ENCODE measurements around the gene CSNK1E.
"Not testable (repeated sequence)": the region's sequence is repeated elsewhere in the genome, so short reads cannot be mapped to it uniquely, and the experiment has no call there.

Gene CSNK1E

DNA sequence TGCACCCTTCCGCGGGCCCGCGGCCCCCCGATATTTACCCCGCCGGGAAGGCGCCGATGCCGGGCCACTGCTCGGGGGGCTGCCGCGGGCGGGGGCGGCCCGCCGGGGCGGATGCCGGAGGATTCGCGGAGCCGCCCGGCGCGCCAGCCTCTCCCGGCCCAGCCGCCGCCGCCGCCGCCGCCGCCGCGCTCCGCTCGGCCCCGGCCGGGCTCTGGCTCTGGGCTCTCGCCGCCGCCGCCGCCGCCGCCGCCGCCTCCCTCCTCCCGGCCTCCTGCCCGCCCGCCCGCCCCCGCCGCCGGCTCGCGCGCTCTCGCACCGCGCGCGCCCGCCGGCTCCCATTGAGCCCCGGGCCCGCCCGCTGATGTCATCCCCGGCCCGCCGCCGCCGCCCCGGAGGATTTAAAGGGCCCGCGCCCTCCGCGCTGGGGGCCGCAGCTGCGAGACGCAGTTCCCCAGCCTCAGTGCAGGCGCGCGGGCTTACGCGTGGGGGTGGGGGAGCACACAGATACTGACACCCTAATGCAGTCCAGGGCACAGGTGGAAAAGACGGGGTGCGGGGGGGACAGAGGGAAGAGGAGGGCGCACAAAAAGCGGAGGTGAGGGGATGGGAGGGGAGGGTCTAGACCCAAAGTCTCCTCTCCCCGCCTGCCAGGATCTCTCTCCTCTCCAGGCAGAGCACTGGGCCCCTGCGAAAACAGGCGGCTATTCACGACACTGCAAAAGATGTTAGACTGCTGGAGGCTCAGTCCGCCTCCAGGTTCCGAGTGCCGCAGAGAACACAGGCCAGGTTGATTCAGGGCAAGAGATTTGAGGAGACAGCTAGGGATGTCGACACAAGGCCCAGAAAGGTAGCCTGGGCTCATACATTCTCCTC, at the start of gene CSNK1E:
TSS of gene CSNK1E (minus strand) at position 312 of the 873 bp plus-strand sequence. CDS start 3,276 bp downstream, outside the sequence.
- peak; percentile 55 for DNase-seq

DNA sequence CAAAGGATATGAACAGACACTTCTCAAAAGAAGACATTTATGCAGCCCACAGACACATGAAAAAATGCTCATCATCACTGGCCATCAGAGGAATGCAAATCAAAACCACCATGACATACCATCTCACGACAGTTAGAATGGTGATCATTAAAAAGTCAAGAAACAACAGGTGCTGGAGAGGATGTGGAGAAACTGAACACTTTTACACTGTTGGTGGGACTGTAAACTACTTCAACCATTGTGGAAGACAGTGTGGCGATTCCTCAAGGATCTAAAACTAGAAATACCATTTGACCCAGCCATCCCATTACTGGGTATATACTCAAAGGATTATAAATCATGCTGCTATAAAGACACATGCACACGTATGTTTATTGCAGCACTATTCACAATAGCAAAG, 48.6 kb upstream of the CSNK1E start:
- not testable (repeated sequence) for DNase-seq

DNA sequence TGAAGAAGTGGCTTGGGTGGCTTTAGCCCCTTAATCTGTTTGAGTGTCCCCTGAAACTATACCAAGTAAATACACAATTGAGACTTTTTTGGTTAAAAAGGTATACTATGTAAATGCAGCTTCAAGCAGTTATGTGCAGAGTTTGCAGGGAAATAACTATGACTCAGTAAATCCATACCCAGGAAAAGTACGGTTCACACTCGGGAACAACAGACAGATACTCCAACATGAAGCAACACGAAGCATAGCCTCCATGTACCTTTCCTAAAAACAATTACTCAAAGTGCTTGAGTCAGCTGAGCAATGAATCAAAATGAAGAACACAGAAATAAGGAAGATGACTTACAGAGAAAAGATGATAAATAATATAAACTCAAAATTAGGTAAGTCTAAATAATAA, 47.9 kb upstream of the CSNK1E start:
- not testable (repeated sequence) for DNase-seq

DNA sequence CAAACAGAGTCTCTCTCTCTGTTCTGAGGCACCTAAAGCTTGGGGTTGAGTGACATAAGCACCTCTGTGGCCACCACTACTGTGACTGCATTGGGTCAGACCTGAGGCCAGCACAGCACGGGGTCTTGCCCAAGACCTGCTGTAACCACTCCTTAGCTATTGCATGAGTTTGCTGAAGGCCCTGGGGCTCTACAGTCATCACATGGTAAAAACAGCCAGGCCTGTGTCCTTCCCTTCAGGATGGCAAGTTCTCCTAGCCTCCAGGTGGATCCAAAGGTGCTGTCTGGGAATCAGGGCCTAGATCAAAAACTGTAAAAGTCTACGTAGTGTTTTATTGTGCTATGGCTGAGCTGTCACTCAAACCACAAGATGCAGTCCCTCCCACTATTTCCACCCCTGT, 43.3 kb upstream of the CSNK1E start:
- not testable (repeated sequence) for DNase-seq

DNA sequence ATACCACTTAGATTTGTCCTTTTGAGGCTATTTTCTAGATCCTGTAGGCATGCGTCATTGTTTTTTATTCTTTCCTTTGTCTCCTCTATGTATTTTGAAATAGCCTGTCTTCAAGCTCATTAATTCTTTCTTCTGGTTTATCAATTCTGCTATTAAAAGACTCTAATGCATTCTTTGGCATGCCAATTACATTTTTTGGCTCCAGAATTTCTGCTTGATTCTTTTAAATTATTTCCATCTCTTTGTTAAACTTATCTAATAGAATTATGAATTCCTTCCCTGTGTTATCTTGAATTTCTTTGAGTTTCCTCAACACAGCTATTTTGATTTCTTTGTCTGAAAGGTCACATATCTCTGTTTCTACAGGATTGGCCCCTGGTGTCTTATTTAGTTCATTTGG, 42.6 kb upstream of the CSNK1E start:
- not testable (repeated sequence) for DNase-seq

DNA sequence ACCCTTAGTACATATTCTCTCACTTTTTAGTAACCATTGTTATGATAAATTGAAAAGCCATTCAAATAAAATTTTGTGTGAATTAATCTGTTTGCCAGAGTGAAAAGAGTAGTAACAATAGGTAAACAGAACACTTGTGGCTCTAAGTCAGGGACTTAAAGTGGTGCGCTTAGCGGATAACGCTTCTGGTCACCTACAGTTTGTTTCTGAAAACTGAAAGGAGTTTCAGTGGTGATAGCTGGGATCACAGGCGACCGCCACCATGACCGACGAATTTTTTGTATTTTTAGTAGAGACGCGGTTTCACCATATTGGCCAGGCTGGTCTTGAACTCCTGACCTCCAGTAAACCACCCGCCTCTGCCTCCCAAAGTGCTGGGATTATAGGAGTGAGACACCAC, 40.7 kb upstream of the CSNK1E start:
- not testable (repeated sequence) for DNase-seq

DNA sequence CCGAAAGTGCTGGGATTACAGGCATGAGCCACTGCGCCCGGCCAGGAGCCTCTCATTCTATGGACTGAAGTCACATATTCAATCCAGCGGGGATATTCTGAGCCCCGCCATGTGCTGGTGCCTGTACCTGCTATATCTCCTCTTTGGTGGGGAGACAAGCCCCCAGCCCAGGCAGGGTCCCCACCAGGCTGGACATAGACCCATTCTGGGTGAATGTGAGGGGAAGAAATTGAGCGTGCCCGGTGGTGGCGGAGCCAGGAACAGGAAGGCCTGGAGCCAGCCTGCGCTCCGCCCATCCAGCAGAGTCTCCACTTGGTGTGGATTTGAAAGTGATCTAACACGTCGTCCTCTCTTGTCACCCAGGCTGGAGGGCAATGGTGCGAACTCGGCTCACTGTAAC, 38.0 kb upstream of the CSNK1E start:
- no peak for DNase-seq

DNA sequence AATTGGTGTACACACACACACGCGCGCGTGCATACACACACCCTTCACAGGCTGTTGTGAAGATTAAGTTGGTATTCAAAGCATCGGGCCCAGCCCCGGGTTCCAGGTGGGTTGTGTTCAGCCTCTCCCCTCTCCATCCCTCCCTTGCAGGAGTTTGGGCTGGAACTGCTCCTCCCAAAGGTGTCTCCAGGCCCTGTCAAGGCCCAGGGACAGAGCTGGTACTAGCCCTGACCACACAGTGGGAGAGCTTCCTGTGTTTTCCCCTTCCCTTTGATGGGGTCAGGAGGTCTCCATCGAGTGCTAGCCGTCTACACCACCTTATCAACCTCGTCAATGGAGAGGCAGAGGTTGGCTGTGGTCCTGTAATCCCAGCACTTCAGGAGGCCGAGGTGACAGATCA, 36.5 kb upstream of the CSNK1E start:
- no peak for DNase-seq

DNA sequence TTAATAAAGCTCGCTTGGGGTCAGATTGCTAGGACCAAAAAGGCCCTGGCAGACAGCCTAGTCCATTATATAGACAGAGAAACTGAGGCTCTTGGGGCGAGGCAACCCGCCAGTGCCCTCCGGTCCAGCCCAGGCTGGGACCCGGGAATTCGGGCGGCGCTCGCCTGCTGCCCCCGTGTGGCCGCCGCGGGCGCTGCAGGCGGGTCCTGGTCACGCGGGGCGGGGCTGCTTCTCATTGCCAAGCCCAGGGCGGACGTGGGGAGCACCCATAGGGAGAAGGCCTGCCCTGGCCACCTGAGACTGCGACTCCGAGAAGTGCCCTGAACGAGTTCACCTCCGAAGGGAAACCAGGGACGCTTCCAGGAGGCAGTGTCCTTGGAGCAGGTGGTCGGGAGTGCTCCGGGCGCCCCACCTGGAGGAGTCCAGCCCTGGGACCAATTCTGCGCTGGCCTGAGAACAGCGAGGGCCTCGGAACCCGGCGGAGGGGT, 36.0 kb upstream of the CSNK1E start:
- DNase-seq: peak; percentile 19

DNA sequence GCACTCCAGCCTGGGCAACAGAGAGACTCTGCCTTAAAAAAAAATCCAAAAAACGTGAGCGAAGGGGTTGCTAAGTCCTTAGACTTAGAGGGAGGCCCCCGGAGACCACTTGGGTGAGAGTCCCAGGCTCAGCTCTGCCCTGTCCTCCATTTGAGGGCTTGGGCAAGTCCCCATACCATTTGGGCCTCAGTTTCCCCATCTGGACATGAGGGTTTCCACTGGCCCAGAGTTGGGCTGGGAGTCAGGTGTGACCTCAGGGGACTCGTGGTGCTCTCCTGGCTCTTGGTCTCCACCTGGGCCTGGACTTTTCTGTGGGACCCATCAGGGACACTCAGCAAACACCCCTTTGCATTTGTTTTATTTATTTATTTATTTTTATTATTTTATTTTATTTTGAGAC, 35.2 kb upstream of the CSNK1E start:
- DNase-seq: no peak

DNA sequence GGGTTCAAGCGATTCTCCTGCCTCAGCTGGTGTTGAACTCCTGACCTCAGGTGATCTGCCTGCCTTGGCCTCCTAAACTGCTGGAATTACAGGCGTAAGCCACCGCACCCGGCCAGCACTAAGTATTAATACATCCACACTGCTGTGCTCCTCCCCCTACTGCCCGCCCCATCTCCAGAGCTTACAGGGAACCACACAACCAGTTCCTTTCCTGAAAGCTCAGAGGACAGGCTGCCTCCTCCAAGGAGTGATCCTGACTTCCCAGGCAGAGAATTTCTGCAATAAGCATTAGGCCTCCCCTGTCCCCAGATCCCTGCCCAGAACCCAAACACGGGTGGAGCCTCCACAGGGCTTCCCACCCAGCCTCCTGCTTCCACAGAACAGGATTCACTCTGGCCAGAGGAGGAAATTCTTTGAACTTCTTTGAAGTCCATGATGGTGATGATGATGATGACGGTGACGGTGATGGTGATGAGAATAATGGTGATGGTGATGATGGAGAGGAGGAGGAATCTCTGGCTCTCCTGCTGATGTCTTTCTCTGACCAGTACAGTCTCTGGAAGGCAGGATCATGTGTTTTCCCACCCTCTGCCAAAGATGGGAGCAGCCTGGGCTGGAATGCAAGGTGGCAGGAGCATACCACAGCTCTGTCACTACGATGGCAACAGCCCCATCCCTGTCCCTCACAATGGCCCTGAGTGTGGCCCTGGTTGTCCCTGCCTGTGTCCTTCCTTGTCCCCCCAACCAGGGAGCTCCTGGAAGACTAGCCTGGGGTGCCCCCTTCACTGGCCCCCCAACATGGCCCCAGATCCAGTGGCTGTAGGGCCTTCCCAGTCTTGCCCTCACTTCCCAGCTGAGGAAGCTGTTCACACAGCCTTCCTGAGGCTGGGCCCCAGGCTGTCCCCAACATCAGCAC, 33.5 kb upstream of the CSNK1E start:
- DNase-seq: no peak

DNA sequence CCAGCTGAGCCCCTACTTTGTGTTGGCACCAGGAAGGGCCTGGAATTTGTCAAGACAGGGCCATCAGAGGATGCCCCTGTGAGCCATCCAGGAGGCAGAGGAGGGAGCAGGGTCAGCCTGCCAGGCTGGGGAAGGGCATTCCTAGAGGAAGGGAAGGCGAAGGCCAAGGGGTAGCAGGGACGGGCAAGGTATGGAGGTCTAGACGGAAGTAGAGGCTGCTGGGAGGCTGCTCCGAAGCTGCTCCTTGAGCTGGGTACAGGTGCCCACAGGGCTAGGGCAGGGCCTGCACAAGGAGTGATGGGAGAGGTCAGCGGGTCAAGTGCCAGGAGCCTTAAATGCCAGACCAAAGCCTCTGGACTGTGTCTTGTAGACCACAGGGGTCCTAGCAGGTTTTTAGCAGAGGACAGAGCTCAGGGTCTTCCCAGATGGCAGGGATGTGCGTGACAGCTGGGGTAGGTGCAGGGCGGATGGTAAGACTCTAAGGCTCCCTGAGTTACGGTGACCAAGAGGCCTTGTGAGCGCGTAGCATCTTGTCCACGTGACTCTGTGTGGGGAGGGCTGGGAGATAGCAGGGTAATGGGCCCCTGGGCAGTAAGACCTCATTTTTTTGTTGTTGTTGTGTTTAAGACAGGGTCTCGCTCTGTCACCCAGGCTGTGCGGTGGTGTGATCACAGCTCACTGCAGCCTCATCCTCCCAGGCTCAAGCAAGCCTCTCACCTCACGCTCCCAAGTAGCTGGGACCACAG, 31.7 kb upstream of the CSNK1E start:
- DNase-seq: no peak

DNA sequence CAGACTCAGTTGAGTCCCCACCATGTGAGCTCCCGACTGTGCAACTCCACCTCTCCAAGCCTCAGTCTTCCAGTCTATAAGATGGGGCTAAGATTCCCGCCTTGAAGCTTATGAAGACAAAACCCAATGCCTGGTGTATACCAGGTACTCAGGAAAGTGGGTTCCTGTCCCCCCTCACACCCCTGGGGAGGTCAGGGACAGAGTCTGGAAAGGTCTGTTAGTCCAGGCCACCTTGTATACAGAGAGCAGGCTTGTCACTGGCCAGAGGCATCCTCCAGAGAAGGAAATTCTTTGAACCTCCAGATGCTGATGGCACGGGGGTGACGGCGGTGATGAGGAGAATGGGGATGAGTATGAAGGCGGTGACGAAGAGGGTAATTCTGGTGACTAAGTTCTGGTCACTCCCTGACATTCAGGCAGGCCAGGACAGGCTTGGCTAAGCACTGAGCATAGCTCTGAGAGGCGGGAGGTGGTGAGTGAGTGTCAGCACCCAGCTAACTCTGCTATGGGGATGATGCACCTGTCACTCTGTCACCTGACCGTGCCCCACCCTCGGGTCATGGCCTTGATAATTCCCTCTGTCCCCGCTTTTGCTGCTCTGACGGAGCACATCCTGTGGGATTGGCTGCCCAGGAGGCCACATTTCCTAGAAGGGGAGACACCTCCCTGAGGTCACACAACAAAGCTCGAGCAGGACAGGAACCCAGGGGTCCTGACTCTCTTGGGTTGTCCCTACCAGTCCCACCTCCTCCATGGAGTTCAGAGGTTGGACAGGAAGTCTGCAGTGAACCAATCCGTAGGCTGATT, 30.9 kb upstream of the CSNK1E start:
- DNase-seq: peak; percentile 48

DNA sequence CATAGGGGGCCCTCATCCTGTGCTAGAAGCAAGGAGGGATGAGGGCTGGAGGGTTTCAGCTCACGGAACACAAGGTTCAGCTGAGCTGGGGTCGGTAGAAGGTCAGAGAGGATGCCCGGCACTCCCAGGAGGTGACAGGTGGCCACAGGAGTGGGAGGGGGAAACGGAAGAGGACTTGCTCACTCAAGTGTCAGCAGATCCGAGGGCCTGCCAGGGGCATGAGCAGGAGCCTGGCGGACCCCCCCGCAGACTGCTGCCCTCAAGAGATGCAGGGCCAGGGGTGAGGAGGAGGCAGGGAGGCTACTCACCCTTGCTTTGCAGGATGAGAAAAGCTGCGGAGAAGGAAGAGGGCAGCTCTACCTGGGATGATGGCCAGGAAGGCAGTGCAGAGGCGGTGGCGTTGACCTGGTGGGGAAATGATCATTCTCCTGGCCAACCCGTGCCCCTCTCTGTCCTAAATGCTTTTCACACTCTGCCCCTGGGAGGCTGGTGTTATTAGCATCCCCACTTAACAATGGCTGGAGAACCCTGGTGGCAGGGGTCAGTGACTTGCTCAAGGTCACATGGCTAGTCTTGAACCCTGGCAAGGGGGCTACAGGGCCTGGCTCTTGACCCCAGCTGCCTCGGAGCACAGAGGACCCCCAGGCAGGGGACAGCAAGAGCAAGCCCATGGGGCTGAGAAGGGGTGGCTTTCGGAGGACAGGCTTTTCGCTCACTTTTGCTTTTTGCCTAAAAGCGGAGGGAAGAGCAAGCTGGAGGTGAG, 30.1 kb upstream of the CSNK1E start:
- no peak for DNase-seq

DNA sequence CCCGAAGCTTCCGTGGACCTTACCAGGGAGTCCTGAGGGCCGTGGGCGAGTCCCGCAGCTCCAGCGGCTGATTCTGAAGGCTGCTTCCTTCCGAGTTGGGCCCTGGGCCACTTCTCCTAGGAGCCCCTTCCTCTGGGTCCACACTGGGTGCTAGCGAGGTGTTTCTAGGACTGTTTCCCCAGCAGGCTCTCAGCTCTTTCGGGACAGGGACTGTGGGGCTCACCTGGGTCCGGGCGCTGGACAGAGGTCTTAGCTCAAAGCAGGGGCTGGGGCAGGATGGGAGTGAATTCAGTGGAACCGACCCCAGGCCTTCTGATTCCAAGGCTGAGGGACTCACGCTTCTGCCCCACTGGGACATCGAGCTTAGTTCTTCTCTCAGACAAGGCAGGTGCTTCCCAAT, 29.3 kb upstream of the CSNK1E start:
- no peak for DNase-seq

DNA sequence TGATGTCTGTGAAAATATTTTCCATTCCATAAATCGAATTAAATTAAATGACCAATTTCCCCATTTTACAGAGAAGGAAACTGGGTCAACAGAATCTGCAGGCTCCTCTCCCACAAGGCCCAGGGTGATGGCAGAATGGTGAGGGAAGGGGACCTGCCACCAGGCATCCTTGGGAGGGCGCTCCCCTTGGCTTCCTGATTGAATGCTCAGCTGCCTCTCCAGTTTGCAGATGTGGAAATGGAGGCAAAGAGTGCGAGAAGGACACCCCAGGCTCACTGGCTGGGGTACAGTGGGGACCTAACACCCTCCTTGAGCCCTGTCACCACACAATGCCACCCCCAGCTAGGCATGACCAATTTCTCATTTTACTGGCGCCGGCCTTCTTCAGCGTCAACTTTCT, 28.5 kb upstream of the CSNK1E start:
- DNase-seq: no peak

DNA sequence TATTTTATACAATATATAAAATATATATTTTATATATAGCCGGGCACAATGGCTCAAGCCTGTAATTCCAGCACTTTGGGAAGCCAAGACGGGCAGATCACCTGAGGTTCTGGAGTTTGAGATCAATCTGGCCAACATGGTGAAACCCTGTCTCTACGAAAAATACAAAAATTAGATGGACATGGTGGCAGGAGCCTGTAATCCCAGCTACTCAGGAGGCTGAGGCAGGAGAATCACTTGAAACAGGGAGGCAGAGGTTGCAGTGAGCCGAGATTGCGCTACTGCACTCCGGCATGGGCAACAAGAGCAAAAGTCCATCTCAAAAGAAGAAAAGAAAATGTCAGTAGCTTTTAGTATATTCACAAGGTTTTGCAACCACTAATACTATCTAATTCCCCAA, 22.7 kb upstream of the CSNK1E start:
- DNase-seq: not testable (repeated sequence)

DNA sequence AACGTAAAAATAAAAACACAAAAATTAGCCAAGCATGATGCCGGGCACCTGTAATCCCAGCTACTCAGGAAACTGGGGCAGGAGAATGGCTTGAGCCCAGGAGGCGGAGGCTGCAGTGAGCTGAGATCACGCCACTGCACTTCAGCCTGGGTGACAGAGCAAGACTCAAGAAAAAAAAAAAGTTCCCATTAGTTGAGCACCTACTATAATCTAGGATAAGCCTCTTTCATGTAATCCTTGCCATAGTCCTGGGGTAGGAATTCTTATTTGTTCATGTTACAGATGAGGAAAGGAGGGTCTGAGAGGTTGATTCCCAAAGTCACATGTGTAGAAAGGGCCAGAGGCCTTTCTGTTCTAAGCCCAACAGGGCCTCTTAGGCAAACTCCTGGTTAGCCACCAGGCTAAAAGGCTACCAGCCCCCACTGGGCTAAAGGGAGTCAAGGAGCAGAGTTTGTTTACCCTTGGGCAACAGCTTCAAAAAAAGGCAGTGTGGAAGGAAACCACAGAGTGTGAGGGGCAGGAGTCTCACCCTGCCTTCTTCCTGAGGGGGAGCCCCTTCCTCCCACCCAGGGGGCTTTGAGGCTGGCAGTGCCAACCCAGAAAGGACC, 21.6 kb upstream of the CSNK1E start:
- no peak for DNase-seq

DNA sequence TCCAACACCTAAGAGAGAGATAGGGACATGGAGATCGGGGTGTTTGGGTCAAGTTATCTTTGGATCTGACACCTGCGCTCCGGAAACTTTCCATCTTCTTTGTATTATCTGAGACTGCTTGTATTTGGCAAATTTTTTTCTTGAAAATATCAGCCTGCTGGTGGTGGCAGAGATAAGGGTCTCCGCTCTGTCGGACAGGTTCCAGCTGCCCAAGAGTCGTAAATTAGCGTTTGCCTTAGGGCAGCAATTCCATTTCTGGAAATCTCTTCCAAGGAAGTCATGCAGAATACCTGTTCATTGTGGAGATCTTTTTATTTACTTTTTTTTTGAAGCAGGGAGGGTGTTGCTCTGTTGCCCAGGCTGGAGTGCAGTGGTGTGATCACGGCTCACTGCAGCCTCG, 19.5 kb upstream of the CSNK1E start:
- DNase-seq: no peak

DNA sequence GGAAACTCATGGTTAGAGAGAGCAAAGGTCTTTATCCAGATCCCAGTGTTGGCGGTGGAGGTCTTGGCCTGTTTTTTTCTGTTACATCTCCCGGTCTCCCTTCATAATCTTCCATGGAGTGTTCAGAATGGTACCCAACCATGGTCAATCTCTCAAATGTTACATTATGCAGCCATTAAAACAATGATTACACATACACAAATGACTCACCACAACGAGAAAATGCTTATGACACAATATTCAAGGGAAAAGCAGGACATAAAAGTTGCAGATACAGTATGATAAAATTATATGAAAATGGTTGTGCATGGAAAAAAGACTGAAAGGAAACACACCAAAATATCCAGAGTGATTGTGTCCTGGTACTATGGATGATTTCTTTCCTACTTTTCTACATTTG, 17.8 kb upstream of the CSNK1E start:
- DNase-seq: no peak

DNA sequence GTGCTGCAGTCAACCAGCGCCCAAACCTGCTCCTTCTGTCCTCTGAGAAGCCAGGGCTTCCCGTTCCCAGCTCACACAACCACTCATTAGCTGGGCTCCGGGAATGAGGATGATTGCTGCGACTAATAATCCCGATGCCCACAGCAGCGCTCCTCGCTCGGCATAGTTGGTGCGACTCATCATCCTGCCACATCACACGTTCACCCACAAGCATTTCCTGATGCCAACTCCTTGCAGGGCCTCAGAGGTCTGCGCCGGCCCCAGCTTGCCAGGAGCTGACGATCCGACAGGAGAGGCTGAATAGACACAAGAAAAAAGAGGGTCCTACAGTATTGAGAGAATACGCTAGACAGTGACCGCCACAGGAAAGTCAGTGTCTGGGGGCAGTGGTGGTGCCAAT, 10.6 kb upstream of the CSNK1E start:
- no peak for DNase-seq
